ENCODE results near the gene ZNF286A. TPM values are rescaled to one million over a fixed set of nuclear protein-coding genes. Genes with fewer than 3 reads are reported as not detected.
"Not testable (repeated sequence)": the region's sequence is repeated elsewhere in the genome, so short reads cannot be mapped to it uniquely, and the experiment has no call there.

ZNF286A gene
- polyA plus RNA-seq, 3 donors from 2014 or later = 7.0 to 17.2 (median 11.9) TPM

DNA sequence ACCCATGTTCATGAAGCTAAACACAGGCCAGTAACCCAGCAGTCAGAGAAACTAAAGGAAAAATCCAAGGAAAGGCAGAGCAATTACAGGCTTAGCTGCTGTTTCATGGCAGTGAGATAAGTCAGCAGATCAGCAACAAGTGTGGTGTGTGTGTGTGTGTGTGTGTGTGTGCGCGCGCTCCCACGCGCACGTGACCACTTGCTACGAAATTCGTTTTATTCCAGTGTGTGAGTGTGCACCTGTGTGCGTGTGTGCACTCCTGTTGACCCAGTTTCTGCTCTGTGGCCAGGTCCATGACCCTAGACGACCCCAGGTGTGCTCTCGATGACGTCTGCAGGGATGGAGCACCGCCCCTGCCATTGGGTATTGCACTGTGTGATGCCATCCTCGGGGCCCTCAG, 31.0 kb downstream of the ZNF286A start:
- not testable (repeated sequence) for H3K36me3 Mint-ChIP-seq; H3K9me3 Mint-ChIP-seq; H3K27me3 Mint-ChIP-seq (ENCODE audit: low read depth in 3 of 3); H3K27ac Mint-ChIP-seq; DNase-seq; H3K4me1 Mint-ChIP-seq; H3K4me3 Mint-ChIP-seq

DNA sequence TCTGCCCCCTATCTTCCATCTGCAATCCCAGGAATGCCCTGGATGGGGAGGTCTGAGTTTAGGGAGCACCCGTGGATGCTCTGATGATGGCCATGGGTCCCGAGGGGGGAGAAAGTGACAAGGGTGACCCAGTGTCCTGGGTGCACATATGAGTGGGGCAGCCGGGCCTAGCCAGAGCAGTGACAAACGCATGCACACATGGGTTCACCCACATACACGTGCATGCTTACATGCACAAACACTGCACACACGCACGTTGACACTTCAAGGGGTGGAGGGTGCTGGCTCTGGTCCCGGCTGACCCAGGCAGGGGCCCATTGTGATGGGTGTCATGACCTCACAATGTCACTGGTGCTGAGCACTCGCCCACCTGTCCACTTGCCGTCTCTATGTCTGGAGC, 32.3 kb downstream of the ZNF286A start, which contains the start of gene TBC1D26:
TBC1D26 (plus strand) TSS at position 384 of the 400 bp plus-strand sequence. CDS start 3,066 bp downstream, outside the sequence.
- not testable (repeated sequence) for H3K36me3 Mint-ChIP-seq; H3K27me3 Mint-ChIP-seq (ENCODE audit: low read depth in 3 of 3); H3K27ac Mint-ChIP-seq; DNase-seq; H3K9me3 Mint-ChIP-seq; H3K4me3 Mint-ChIP-seq; H3K4me1 Mint-ChIP-seq

DNA sequence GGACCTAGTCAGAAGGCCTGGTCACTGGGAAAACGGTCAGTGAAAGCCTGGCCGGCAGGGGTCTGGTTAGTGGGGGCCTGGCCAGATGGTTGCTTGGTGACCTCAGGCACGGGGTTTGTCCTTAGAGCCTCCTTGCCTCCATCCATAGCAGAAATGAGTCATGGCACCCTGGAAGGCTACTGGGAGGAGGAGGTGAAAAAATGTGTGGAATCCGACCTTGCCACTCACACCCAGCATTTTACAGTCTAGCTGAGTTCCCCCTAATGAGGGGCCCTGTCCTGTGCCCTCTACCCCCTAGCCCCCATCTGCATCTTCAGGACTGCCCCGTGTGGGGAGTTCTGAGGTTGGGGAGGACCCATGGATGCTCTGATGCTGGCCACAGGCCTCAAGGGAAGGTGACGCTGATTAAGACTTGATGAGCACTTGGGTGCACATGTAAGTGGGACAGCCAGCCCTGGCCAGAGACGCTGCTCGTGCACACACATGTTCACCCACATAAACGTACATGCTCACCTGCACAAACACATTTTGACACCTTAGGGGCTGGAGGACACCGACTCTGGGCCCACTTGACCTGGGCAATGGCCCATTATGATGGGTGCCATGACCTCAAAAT, 33.7 kb downstream of the ZNF286A start:
- H3K4me3 Mint-ChIP-seq; H3K9me3 Mint-ChIP-seq; H3K36me3 Mint-ChIP-seq; H3K27me3 Mint-ChIP-seq (ENCODE audit: low read depth in 3 of 3); H3K4me1 Mint-ChIP-seq; H3K27ac Mint-ChIP-seq; DNase-seq: not testable (repeated sequence)

DNA sequence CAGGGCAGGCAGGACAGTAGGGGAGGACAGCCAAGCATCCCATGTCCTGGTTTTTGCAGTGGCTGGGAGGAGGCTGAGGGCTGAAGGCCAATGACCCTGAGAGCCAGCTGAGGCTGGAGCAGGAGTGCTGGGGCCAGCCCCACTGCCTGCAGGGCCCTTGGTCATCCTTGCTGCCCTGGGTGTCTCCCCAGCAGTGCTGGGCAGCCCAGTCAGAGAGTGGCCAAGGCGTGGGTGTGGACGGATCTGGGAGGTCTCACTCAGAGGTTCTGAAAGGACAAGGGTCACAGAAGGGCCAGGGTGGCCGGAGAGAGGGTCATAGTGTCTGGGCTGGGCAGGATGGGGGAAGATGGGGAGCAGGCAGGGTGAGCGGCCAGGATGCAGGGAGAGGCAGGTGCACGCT, 37.0 kb downstream of the ZNF286A start:
- not testable (repeated sequence) for H3K4me1 Mint-ChIP-seq; H3K27ac Mint-ChIP-seq; H3K9me3 Mint-ChIP-seq; DNase-seq; H3K36me3 Mint-ChIP-seq; H3K4me3 Mint-ChIP-seq; H3K27me3 Mint-ChIP-seq (ENCODE audit: low read depth in 3 of 3)

GRCh38 chr17:15738066-15738465, 38.5 kb downstream of the ZNF286A start:
- no peak for DNase-seq
- Mint-ChIP-seq H3K27ac (no peak overlapping the region), H3K36me3 (no peaks in the 10 kb centered on the region), H3K4me1 (no peaks in the 10 kb centered on the region), H3K4me3 (no peak overlapping the region), H3K27me3 (ENCODE audit: low read depth in 3 of 3) (no peaks in the 10 kb centered on the region), H3K9me3 (no peaks in the 10 kb centered on the region)

GRCh38 chr17:15739259-15739658, 39.7 kb downstream of the ZNF286A start:
- not testable (repeated sequence) for H3K9me3 Mint-ChIP-seq; H3K27me3 Mint-ChIP-seq (ENCODE audit: low read depth in 3 of 3); H3K36me3 Mint-ChIP-seq; DNase-seq; H3K4me3 Mint-ChIP-seq; H3K27ac Mint-ChIP-seq; H3K4me1 Mint-ChIP-seq

- H3K27me3 Mint-ChIP-seq (ENCODE audit: low read depth in 3 of 3); H3K27ac Mint-ChIP-seq; DNase-seq; H3K4me3 Mint-ChIP-seq; H3K9me3 Mint-ChIP-seq; H3K36me3 Mint-ChIP-seq; H3K4me1 Mint-ChIP-seq: not testable (repeated sequence)
These were observed 40.5 kb downstream of the ZNF286A start for GRCh38 chr17:15740041-15740440.

GRCh38 chr17:15740570-15741120, 41.1 kb downstream of the ZNF286A start:
- no peaks in the 10 kb centered on the region for H3K36me3 Mint-ChIP-seq
- no peaks in the 10 kb centered on the region for H3K4me1 Mint-ChIP-seq
- DNase-seq = no peak
- no peaks in the 10 kb centered on the region for H3K9me3 Mint-ChIP-seq
- peaks cover 2 to 5% (median 2%) of the 10 kb centered on the region in 3 donors for H3K27me3 Mint-ChIP-seq (ENCODE audit: low read depth in 3 of 3)
- no peak overlapping the region for H3K4me3 Mint-ChIP-seq
- H3K27ac Mint-ChIP-seq = no peak overlapping the region

DNA sequence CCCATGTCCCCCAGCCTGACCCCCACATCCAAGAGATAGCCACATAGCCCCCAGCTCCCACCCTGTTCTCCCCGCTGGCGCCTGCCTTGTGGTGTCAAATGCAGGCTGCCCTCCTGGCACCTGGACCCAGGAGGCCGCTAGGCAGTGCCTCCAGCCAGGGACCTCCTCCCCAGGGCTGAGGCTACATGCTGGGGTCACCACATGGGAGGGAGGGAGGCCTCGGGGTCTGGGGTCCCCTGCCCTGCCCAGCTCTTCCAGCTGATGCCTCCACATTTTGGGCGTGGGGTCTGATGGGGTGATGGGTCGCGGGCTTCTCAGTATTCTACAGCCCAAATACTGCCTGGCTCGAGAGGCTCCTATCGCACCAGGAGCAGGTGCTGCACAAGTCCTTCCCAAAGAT, 42.1 kb downstream of the ZNF286A start:
- Mint-ChIP-seq H3K4me3 (no peak overlapping the region), H3K9me3 (no peaks in the 10 kb centered on the region), H3K4me1 (no peaks in the 10 kb centered on the region), H3K27ac (no peak overlapping the region), H3K36me3 (no peaks in the 10 kb centered on the region), H3K27me3 (ENCODE audit: low read depth in 3 of 3) (peaks cover 4 to 6% (median 4%) of the 10 kb centered on the region in 3 donors)
- DNase-seq = no peak

DNA sequence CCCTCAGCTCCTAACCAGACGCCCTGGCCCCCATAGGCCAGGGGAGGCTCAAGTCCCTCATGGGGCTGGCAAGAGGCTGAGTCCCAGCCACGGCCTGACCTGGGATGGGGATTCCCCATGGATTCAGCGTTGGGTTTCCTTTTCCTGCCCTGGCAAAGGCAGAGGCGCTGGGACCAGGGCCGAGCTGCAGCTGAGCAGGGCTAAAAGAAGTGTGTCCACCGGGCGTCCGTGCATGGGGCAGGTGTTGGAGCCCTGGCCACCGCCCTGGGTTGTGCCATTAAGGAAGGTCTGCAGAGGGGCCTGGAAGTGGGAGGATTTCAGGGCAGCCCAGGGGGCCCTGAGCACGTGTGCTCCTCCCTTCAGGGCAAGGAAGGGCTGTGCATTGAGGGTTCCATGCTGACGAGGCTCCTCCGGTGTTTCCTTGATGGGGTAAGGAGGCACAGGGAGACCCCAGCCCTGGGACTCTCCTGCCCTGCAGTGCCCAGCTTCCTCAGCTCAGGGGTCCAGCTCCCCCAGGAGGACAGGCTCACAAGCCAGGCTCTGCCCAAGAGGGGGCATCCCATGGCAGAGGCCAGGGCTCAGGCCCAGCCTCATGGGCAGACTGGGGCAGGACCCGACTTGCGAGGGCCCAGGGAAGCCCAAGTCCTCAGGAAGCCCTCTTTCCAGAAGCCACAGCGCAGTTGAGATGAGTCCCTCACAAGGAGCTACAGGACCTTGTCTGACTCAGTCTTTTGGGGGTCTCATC, 42.7 kb downstream of the ZNF286A start:
- Mint-ChIP-seq H3K4me3 (no peak overlapping the region), H3K27me3 (ENCODE audit: low read depth in 3 of 3) (peaks cover 4 to 6% (median 6%) of the 10 kb centered on the region in 3 donors), H3K9me3 (no peaks in the 10 kb centered on the region), H3K4me1 (no peaks in the 10 kb centered on the region), H3K36me3 (no peaks in the 10 kb centered on the region), H3K27ac (no peak overlapping the region)
- no peak for DNase-seq

DNA sequence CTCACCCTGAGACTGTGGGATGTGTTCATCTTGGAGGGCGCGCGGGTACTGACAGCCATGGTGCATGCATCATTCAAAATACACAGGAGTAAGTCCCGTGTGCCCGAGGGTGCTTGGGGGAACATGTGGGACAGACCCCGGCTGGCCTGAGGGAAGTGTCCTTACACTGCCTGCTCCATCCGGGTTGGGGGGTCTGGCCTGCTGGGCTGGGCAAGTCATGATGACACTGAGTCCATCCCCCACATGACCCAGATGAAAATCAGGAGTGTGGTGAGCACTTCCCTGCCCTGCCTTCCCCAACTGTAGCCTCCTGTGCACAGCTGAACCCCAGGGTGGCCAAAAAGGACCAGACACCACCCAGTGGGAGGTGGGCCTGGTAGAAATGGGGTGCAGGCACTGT, 43.4 kb downstream of the ZNF286A start:
- no peak overlapping the region for H3K4me3 Mint-ChIP-seq
- H3K36me3 Mint-ChIP-seq = no peaks in the 10 kb centered on the region
- no peak overlapping the region for H3K27ac Mint-ChIP-seq
- H3K27me3 Mint-ChIP-seq (ENCODE audit: low read depth in 3 of 3) = peaks cover 4 to 9% (median 6%) of the 10 kb centered on the region in 3 donors
- no peaks in the 10 kb centered on the region for H3K9me3 Mint-ChIP-seq
- no peak for DNase-seq
- H3K4me1 Mint-ChIP-seq = no peaks in the 10 kb centered on the region

DNA sequence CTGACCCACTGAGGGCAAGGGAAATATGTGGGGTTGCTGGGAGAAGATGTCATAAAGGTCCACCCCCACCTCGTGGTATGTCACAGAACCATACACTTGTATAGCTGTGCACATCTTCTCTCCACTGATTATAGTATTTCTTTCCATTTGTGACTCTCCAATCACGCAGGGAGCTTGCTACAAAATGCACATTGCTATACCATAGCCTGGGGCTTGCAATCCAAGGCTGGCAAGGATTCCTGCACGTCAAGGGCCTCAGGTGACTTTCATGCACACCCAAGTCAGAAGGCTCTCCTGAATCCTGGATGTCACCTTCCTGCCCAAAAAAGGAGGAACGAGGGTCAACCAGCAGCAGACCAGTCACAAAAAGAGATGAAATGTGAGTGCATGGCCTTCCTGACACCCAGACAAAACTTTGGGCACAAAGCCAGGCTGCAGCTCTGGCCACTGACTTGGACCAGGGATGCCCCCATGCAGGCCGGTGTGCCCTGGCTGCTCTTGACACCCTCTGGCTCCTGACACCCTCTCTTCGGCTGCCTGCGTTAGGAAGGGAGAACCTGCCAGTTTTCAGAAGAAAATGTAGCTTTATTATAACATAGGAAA, 44.6 kb downstream of the ZNF286A start:
- H3K36me3 Mint-ChIP-seq = no peaks in the 10 kb centered on the region
- no peak for DNase-seq
- H3K4me1 Mint-ChIP-seq = no peaks in the 10 kb centered on the region
- peaks cover 4 to 15% (median 6%) of the 10 kb centered on the region in 3 donors for H3K27me3 Mint-ChIP-seq (ENCODE audit: low read depth in 3 of 3)
- H3K27ac Mint-ChIP-seq = no peak overlapping the region
- H3K9me3 Mint-ChIP-seq = no peaks in the 10 kb centered on the region
- no peak overlapping the region for H3K4me3 Mint-ChIP-seq

GRCh38 chr17:15744885-15745284, 45.3 kb downstream of the ZNF286A start:
- Mint-ChIP-seq H3K36me3 (no peaks in the 10 kb centered on the region), H3K27ac (no peak overlapping the region), H3K4me3 (no peak overlapping the region), H3K9me3 (no peaks in the 10 kb centered on the region), H3K27me3 (ENCODE audit: low read depth in 3 of 3) (peaks cover 4 to 15% (median 6%) of the 10 kb centered on the region in 3 donors), H3K4me1 (no peaks in the 10 kb centered on the region)
- no peak for DNase-seq

GRCh38 chr17:15749403-15749802, 49.9 kb downstream of the ZNF286A start:
- H3K4me3 Mint-ChIP-seq, H3K9me3 Mint-ChIP-seq, H3K27ac Mint-ChIP-seq, DNase-seq, H3K36me3 Mint-ChIP-seq, H3K4me1 Mint-ChIP-seq: not testable (repeated sequence)
- H3K27me3 Mint-ChIP-seq (ENCODE audit: low read depth in 3 of 3) = peaks cover 5 to 18% (median 7%) of the 10 kb centered on the region in 3 donors

Measured in immature natural killer cell (primary cell).